HepG2 (cell line): Measurements from ENCODE around the gene EGFL8. TPM values are rescaled to one million over a fixed set of nuclear protein-coding genes. Genes with fewer than 3 reads are reported as not detected.

Experiments
- PAX8 ChIP-seq: sonication (generic); formaldehyde crosslinking; IDR thresholded peaks from 2 replicates; pipeline ENCODE4 v1.8.0; 2022; ENCODE audit warnings: mild to moderate bottlenecking, missing genetic modification reagents, borderline replicate concordance
- RCOR2 ChIP-seq: IDR thresholded peaks from 2 replicates; pipeline ENCODE4 v1.6.1; 2016; ENCODE audit warnings: missing biosample characterization, missing genetic modification reagents
- RXRB ChIP-seq: IDR thresholded peaks from 2 replicates; pipeline ENCODE4 v1.6.1; 2016; ENCODE audit warnings: borderline replicate concordance, missing genetic modification reagents, missing compliant biosample characterization
- THYN1 ChIP-seq: sonication (generic); formaldehyde crosslinking; IDR thresholded peaks from 2 replicates; pipeline ENCODE4 v1.8.1; 2023; ENCODE audit warnings: low read depth, mild to moderate bottlenecking, moderate library complexity, missing genetic modification reagents, borderline replicate concordance
- ZNF143 ChIP-seq: sonication (generic); formaldehyde crosslinking; IDR thresholded peaks from 2 replicates; pipeline ENCODE4 v1.4.0; 2020; ENCODE audit warnings: missing genetic modification reagents
- ZNF264 ChIP-seq: sonication (generic); formaldehyde crosslinking; IDR thresholded peaks from 2 replicates; pipeline ENCODE4 v1.4.0; 2020; ENCODE audit warnings: missing genetic modification reagents
- ZNF577 ChIP-seq: sonication (generic); formaldehyde crosslinking; IDR thresholded peaks from 2 replicates; pipeline ENCODE4 v1.4.0; 2020; ENCODE audit warnings: mild to moderate bottlenecking, low read depth, missing genetic modification reagents, borderline replicate concordance
- ZNF883 ChIP-seq: sonication (generic); formaldehyde crosslinking; IDR thresholded peaks from 2 replicates; pipeline ENCODE4 v1.5.1; 2020; ENCODE audit warnings: mild to moderate bottlenecking, missing genetic modification reagents; ENCODE audit errors: not compliant biosample characterization
- ZSCAN12 ChIP-seq: sonication (generic); formaldehyde crosslinking; IDR thresholded peaks from 2 replicates; pipeline ENCODE4 v1.9.0; 2021; ENCODE audit warnings: mild to moderate bottlenecking, missing genetic modification reagents
- polyA plus RNA-seq, 8 experiments: library from polyadenylated mRNA; depleted of rRNA in 3 of 8; stranded (reverse) in 7 of 8; unstranded in 1 of 8; fragments of >200 nt; fragmentation: Illumina TruSeq in 4 of 8; extraction: Trizol in 4 of 8; gene quantifications; 2 replicates each; pipeline versions ENCODE4 v1.2.1 to v1.2.3, GENCODE V29; 2011 to 2016; ENCODE audit warnings: low read depth in 4 of 8, missing spikeins in 1 of 8, mixed read lengths in 1 of 8; ENCODE audit not compliant: insufficient read depth in 1 of 8
- total RNA-seq, 5 experiments: library from RNA; depleted of rRNA; stranded (reverse); fragments of >200 nt; fragmentation: Illumina TruSeq; extraction: Trizol; gene quantifications; 2 replicates each; pipeline ENCODE4 v1.2.3, GENCODE V29; 2016; ENCODE audit warnings: low read depth in 1 of 5
- TF ChIP-seq, protein P1 (sequence below): sonication (generic); formaldehyde crosslinking; IDR thresholded peaks from 2 replicates; pipeline ENCODE4 v1.4.0; 2020; ENCODE audit warnings: missing genetic modification reagents
- TF ChIP-seq, protein P2 (sequence below): sonication (generic); formaldehyde crosslinking; IDR thresholded peaks from 2 replicates; pipeline ENCODE4 v1.4.0; 2020; ENCODE audit warnings: missing genetic modification reagents, borderline replicate concordance
- TF ChIP-seq, protein P3 (sequence below): sonication (generic); formaldehyde crosslinking; IDR thresholded peaks from 2 replicates; pipeline ENCODE4 v1.4.0; 2020; ENCODE audit warnings: missing genetic modification reagents
- TF ChIP-seq, protein P4 (sequence below): sonication (generic); formaldehyde crosslinking; IDR thresholded peaks from 2 replicates; pipeline ENCODE4 v1.4.0; 2020; ENCODE audit warnings: low read depth, missing genetic modification reagents
- TF ChIP-seq, protein P5 (sequence below): sonication (generic); formaldehyde crosslinking; IDR thresholded peaks from 2 replicates; pipeline ENCODE4 v1.8.0; 2022; ENCODE audit warnings: mild to moderate bottlenecking, missing genetic modification reagents; ENCODE audit not compliant: insufficient replicate concordance

Gene EGFL8
- total and polyA plus RNA-seq, 2 of the 13 experiments (the other 11 are each of a cell fraction or from before 2014, with no cell fraction given): 10.0 to 11.5 TPM

DNA sequence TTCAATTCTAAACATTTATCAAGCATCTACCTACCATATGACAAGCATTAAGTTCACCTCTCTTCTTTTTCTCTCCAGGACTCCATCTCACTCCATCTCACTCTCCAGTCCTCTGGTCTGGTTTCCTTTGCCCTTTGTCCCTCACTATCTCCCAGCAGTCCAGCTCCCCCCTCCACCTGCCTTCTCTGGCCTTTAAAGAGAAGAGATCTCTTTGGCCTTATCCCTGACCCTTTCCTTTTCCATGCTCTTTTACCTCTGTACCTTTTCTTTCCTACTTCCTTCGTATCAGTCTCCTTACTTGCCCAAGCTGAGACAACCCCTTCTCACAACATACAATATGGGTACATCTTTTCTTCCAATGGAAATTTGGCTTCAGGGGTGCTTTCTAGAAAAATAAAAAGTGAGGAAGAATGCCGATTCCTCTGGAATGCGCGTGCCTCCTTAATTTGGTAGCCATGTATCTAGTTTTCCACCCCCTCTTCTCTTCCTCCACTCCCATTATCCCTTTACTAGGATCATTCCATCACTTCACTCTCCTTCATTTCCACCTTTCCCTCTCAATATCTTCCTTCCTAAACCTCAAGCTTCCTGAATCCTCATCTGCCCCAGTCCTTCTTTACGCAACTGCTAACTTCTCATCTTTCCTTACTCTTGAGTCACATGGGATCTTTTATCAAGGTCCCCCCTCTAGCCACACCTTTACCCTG is 12.2 kb downstream of the EGFL8 start (continued):
- TF ChIP-seq, protein P1, sequence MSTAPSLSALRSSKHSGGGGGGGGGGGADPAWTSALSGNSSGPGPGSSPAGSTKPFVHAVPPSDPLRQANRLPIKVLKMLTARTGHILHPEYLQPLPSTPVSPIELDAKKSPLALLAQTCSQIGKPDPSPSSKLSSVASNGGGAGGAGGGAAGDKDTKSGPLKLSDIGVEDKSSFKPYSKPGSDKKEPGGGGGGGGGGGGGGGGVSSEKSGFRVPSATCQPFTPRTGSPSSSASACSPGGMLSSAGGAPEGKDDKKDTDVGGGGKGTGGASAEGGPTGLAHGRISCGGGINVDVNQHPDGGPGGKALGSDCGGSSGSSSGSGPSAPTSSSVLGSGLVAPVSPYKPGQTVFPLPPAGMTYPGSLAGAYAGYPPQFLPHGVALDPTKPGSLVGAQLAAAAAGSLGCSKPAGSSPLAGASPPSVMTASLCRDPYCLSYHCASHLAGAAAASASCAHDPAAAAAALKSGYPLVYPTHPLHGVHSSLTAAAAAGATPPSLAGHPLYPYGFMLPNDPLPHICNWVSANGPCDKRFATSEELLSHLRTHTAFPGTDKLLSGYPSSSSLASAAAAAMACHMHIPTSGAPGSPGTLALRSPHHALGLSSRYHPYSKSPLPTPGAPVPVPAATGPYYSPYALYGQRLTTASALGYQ (CRISPR knock-in tag): no peak
- peak; percentile 7; the same call in 1 of the 2 replicates for TF ChIP-seq RXRB
- TF ChIP-seq, protein P2, sequence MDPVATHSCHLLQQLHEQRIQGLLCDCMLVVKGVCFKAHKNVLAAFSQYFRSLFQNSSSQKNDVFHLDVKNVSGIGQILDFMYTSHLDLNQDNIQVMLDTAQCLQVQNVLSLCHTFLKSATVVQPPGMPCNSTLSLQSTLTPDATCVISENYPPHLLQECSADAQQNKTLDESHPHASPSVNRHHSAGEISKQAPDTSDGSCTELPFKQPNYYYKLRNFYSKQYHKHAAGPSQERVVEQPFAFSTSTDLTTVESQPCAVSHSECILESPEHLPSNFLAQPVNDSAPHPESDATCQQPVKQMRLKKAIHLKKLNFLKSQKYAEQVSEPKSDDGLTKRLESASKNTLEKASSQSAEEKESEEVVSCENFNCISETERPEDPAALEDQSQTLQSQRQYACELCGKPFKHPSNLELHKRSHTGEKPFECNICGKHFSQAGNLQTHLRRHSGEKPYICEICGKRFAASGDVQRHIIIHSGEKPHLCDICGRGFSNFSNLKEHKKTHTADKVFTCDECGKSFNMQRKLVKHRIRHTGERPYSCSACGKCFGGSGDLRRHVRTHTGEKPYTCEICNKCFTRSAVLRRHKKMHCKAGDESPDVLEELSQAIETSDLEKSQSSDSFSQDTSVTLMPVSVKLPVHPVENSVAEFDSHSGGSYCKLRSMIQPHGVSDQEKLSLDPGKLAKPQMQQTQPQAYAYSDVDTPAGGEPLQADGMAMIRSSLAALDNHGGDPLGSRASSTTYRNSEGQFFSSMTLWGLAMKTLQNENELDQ: no peak
- TF ChIP-seq, protein P3, sequence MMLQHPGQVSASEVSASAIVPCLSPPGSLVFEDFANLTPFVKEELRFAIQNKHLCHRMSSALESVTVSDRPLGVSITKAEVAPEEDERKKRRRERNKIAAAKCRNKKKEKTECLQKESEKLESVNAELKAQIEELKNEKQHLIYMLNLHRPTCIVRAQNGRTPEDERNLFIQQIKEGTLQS (CRISPR knock-in tag): no peak
- TF ChIP-seq THYN1 (CRISPR knock-in tag): no peak
- TF ChIP-seq ZNF883: no peak
- TF ChIP-seq ZSCAN12: no peak
- TF ChIP-seq ZNF143 (CRISPR knock-in tag): no peak
- no peak for TF ChIP-seq PAX8 (CRISPR knock-in tag)
- TF ChIP-seq, protein P4, sequence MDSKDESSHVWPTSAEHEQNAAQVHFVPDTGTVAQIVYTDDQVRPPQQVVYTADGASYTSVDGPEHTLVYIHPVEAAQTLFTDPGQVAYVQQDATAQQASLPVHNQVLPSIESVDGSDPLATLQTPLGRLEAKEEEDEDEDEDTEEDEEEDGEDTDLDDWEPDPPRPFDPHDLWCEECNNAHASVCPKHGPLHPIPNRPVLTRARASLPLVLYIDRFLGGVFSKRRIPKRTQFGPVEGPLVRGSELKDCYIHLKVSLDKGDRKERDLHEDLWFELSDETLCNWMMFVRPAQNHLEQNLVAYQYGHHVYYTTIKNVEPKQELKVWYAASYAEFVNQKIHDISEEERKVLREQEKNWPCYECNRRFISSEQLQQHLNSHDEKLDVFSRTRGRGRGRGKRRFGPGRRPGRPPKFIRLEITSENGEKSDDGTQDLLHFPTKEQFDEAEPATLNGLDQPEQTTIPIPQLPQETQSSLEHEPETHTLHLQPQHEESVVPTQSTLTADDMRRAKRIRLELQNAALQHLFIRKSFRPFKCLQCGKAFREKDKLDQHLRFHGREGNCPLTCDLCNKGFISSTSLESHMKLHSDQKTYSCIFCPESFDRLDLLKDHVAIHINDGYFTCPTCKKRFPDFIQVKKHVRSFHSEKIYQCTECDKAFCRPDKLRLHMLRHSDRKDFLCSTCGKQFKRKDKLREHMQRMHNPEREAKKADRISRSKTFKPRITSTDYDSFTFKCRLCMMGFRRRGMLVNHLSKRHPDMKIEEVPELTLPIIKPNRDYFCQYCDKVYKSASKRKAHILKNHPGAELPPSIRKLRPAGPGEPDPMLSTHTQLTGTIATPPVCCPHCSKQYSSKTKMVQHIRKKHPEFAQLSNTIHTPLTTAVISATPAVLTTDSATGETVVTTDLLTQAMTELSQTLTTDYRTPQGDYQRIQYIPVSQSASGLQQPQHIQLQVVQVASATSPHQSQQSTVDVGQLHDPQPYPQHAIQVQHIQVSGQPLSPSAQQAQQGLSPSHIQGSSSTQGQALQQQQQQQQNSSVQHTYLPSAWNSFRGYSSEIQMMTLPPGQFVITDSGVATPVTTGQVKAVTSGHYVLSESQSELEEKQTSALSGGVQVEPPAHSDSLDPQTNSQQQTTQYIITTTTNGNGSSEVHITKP: no peak
- TF ChIP-seq, protein P5, sequence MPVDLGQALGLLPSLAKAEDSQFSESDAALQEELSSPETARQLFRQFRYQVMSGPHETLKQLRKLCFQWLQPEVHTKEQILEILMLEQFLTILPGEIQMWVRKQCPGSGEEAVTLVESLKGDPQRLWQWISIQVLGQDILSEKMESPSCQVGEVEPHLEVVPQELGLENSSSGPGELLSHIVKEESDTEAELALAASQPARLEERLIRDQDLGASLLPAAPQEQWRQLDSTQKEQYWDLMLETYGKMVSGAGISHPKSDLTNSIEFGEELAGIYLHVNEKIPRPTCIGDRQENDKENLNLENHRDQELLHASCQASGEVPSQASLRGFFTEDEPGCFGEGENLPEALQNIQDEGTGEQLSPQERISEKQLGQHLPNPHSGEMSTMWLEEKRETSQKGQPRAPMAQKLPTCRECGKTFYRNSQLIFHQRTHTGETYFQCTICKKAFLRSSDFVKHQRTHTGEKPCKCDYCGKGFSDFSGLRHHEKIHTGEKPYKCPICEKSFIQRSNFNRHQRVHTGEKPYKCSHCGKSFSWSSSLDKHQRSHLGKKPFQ (CRISPR knock-in tag): no peak
- TF ChIP-seq ZNF577 (CRISPR knock-in tag): no peak
- TF ChIP-seq ZNF264 (CRISPR knock-in tag): 0 out of 2 replicates have a peak, but pooled peaks have one; percentile 50
- no peak; the same call in 1 of the 2 replicates for TF ChIP-seq RCOR2 (CRISPR knock-in tag)
